Subcutaneous adipose tissue (tissue), 4 donors: Measurements from ENCODE around the gene FHOD3. TPM values are rescaled to one million over a fixed set of nuclear protein-coding genes. Genes with fewer than 3 reads are reported as not detected.

Source experiments
- CTCF ChIP-seq: fragments of 450-650 bp; IDR thresholded peaks from one replicate; pipeline ENCODE4 v1.5.1; 2016; ENCODE audit warnings: low read depth, mild to moderate bottlenecking, control low read depth, antibody characterized with exemption, moderate library complexity
- total RNA-seq, 4 donors: library from RNA; depleted of rRNA; stranded (reverse); fragments of >200 nt; gene quantifications; one replicate each; pipeline ENCODE4 v1.1.0, GENCODE V29; 2016

FHOD3 gene
- total RNA-seq, 4 donors from 2014 or later = 1.5 to 5.4 (median 3.3) TPM

GRCh38 chr18:36440614-36441013 lies 143.1 kb downstream of the FHOD3 start:
- no peak for TF ChIP-seq CTCF

- no peak for TF ChIP-seq CTCF
Observed at GRCh38 chr18:36441426-36442240, 144.1 kb downstream of the FHOD3 start.

GRCh38 chr18:36442717-36443116 lies 145.2 kb downstream of the FHOD3 start:
- no peak for TF ChIP-seq CTCF

- no peak for TF ChIP-seq CTCF
Observed at GRCh38 chr18:36446059-36446458, 148.5 kb downstream of the FHOD3 start.

GRCh38 chr18:36448384-36449290 lies 151.1 kb downstream of the FHOD3 start:
- TF ChIP-seq CTCF = no peak

GRCh38 chr18:36449451-36449850 lies 151.9 kb downstream of the FHOD3 start:
- TF ChIP-seq CTCF = no peak

GRCh38 chr18:36450264-36450663 lies 152.8 kb downstream of the FHOD3 start:
- TF ChIP-seq CTCF = no peak
